HG02763 (cell line): ENCODE measurements around the gene ALKBH5.
A peak's percentile ranks its signal among the peaks of the same experiment; 100 is the strongest.

ENCODE experiments used
- ATAC-seq: cut with Tn5 transposase; IDR thresholded peaks from one replicate; pipeline ENCODE4 v1.9.1; 2021; ENCODE audit warnings: mild to moderate bottlenecking, moderate library complexity; ENCODE audit not compliant: unreplicated experiment

Gene ALKBH5

DNA sequence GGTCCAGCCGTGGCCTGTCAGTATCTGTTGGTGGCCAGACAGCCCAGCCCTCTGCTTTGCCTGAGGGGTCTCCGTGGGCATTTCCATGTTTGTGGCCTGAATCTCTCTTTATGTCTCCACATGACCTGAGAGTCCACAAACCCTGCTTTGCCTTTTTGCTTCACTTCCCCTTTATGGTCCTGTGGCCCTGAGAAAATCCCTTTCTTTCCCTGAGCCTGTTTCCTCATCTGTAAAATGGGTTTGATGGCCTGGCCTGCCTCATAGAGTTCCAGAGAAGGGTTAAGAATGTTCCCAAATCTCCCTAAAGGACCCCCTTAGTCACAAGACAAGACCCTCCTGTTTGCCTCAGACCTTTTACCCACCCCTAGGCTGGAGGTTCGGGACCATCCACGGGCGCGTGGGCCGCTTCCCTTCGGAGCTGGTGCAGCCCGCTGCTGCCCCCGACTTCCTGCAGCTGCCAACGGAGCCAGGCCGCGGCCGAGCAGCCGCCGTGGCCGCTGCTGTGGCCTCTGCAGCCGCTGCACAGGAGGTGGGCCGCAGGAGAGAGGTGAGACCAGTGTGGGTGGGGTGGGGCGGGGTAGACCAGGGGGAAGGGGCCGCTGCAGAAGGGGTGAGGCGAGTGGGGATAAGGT is 26.2 kb upstream of the ALKBH5 start:
- no peak for ATAC-seq

DNA sequence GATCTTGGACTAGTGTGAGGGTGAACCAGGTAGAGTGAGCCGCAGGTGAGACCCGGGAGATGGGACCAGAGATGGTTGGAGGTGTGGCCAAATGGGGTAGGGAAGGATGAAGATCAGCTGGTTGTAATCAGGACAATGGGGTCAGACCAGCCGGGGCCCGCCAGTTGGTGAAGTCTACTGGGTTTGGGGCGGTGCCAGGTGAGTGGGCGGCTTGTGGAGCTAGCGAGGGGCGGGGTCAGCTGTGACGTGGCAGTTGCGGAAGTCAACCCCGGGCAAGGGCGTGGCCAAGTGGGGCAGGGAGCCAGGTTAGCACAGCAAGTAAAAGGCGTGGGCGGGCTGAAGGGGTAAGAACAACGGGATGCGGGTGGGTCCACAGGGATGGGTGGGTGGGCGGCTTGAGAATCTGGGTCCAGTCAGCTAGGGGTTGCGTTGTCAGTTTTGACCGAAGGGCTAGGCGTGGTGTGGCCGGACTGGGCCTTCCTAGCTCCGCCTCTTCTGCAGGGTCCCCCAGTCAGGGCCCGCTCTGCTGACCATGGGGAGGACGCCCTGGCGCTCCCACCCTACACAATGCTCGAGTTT is 25.5 kb upstream of the ALKBH5 start:
- peak; percentile 31 for ATAC-seq

GRCh38 chr17:18159551-18160120 is 24.0 kb upstream of the ALKBH5 start:
- no peak for ATAC-seq

DNA sequence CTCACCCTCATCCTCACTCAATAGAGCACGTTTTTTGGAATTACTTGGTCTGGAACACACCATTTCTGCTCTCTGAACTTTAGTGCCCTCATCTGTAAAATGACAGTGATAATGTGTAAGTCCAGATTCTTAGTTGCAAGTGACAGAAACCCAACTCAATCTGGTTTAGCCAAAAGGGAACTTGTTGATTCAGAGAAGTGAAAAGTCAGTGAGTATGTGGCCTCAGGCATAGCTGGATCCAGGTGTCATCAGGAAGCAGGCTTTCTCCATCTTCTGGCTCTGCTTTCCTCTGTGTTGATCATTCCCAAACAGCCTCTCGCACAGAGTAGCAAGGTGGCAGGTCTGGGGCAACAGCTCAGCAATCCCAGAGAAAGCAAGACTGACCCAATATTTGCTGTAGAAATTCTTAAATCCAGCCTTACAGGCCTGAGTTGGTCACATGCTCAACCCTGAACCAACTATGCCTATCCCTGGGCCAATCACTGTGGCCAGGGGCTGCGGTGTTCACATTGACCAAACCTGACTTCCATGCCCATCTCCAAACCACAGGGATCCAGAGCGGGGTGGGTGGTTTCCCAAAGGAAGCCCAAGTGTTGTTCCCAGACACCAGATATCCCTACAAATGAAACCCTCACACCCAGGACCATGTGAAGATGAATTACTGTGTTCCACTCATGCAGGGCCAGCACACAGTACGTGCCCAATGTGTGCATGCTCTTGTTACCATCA is 23.3 kb upstream of the ALKBH5 start:
- no peak for ATAC-seq

DNA sequence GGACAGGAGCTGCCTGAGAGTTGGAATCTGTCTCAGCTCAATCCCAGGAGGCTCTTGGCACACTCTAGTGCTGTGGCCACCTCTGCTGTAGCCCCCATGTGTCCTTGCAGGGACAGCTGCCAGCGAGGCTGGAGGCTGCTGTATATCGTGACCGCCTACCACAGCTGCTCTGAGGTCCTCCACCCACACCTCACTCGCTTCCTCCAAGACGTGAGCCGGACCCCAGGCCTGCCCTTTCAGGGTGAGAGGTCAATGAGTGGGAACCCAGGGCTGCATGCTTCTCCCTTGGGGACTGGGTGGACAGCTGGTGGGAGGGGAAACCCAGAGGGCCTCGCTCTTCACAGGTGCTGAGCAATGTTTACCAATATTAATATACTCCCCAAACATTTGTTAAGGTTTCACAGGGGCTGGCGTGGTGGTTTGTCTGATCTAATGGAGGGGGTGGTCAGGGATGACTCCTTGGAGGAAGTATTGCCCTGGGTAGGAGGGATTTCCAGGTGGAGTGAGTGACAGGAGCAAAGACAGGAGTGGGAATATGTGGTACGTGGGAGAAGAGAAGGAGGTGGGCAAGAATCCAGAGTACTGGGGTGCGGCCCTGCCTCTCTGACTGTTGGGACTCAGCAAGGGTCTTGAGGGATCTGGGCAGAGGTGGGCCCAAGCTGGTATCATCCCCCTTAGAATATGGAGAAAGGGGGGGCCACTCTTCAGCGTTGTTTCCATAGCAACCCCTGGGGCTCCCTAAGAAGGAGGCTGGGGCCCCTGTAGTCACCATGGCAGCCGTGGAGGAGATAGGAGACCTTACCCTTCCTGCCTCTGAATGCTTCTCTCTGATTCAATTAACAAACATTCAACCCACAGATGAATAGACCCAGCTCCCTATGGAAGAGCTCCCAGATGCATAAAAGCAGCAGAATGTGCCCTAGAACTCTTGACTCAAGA is 22.2 kb upstream of the ALKBH5 start:
- ATAC-seq, result peak; percentile 51

DNA sequence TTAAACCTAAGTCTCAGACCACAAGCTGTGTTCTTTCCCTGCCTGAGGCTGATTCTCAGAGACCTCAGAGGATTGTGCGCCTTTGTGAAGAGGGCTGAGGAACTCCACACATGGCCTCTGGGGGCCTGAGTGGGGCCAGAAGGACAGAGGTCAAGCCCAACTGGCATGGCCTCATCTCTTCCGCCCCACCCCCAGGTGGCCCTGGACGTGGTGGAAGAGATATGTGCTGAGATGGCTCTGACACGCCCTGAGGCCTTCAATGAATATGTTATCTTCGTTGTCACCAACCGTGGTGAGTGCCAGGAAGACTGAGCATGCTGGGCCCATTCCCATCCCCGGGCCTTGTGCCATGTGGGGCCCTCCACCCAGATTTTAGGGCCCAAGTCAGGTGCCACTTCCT is 20.1 kb upstream of the ALKBH5 start:
- ATAC-seq, result no peak

DNA sequence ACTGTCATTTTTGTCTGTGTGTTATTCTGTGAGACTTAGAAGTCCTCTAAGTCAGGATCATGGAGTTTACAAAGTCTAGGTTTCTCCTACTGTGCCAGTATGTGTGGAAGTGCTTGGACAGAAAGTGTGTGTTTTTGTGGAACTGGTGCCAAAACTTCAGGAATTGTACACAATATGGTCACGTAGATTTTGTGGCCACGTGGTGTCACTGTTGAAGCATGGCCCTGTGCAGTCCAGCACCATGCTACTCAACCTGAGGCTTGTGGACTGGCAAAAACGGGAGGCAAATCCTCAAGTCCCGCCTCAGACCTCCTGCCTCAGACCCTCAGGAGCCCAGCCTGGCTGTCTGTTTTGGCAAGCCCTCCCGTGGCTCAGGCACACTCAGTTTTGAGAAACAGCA is 16.7 kb upstream of the ALKBH5 start:
- ATAC-seq, result no peak

DNA sequence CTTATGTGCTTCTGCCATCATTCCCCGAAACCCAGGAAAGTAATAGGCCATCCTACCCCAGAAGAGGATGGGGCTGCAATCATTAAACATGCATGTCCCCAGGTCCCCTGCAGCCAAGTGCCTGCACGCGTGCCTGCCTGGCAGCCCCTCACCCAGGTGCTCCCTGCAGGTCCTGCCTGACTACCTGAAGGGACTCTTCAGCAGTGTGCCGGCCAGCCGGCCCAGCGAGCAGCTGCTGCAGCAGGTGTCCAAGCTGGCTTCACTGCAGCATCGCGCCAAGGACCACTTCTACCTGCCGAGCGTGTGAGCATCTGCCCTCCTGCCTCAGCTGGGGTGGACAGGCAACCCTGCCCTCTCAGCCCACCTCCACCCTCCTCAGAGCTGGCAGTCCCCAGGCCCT is 16.2 kb upstream of the ALKBH5 start:
- no peak for ATAC-seq

- no peak for ATAC-seq
Observed at GRCh38 chr17:18172531-18173278, 10.9 kb upstream of the ALKBH5 start.

DNA sequence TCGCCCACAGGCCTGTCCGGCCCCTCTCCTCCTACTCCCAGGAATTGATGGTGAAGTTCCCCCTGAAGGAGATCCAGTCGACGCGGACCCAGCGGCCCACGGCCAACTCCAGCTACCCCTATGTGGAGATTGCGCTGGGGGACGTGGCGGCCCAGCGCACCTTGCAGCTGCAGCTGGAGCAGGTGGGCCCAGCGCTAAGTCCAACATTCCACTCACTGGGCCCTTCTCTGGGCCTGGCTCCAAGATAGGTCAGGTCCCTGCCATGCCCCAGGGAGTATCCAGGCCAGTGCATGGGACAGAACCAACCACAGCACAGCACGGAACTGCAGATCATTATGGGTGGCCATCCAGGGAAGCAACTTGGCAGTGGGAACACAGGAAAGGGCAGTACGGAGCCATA is 9.9 kb upstream of the ALKBH5 start:
- no peak for ATAC-seq

DNA sequence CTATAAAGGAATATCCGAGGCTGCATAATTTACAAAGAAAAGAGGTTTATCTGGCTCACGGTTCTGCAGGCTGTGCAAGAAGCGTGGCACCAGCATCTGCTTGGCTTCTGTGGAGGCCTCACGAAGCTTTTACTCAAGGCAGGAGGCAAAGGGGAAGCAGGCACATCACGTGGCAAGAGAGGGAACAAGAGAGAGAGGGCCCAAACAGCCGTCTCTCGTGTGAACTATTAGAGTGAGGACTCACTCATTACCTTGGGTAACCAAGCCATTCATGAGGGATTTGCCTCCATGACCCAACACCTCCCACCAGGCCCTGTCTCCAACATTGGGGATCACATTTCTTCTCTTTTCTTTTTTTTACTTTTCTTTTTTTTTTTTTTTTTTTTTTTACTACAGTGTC is 7.5 kb upstream of the ALKBH5 start:
- ATAC-seq, result no peak

GRCh38 chr17:18177133-18177532 is 6.5 kb upstream of the ALKBH5 start:
- no peak for ATAC-seq

- no peak for ATAC-seq
Observed at GRCh38 chr17:18177722-18178121, 5.9 kb upstream of the ALKBH5 start.

- no peak for ATAC-seq
Observed at GRCh38 chr17:18179196-18179595, 4.4 kb upstream of the ALKBH5 start.

DNA sequence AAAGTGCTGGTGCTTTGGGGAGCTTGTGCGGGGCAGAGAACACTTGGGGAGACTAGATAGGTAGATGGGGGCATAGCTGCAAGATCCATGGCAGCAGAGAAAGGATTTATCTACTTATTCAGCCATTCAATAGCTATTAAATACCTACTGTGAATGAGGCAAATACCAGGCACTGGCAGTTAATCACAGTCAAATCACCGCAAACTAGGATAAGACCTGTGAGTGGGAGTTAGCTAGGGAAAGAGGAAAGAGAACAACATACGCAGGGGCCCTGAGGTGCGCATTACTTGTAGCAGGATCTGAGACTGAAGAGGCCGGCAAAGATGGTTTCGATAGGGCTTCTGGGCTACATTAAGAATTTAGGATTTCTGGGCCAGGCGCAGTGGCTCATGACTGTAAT is 3.8 kb upstream of the ALKBH5 start:
- ATAC-seq, result no peak

GRCh38 chr17:18181358-18181757 is 2.3 kb upstream of the ALKBH5 start:
- no peak for ATAC-seq

DNA sequence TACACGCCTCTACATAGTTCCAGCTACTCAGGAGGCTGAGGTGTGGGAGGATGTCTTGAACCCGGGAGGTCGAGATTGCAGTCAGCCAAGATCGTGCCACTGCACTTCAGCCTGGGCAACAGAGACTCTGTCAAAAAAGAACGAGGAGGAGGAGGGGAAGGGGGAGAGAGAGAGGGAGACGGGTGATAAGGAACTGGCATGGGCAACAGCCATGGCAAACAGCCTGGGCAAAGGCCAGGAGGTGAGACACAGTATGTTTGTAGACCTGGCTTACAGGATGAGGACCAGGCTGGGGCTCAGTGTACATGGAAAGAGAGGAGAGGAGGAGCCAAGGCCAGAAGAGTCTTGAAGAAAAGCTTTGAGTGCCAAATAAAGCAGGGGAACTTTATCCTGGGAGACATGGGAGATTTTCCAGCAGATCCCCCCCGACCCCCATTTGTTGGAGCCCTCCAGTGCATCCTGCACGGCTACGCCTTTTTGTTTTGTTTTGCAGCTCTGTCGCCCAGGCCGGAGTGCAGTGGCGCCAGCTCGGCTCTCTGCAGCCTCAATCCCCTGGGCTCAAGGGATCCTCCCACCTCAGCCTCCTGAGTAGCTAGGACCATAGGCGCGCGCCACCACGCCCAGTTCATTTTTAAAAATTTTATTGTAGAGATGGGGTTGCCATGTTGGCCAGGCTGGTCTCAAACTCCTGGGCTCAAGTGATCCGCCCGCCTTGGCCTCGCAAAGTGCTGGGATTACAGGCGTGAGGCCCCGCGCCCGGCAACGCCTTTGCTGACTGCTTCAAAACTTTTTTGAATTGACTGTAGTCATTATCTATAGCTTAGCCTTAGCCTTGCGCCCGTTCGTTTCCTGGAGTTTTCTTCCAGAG is 1.3 kb upstream of the ALKBH5 start:
- no peak for ATAC-seq

- ATAC-seq, result peak; percentile 40
Observed at GRCh38 chr17:18182978-18183333, 672 bp upstream of the ALKBH5 start.
